ENCODE data around the gene PPP2R5D. TPM values are rescaled to one million over a fixed set of nuclear protein-coding genes. Genes with fewer than 3 reads are reported as not detected.

The PPP2R5D gene
- total and polyA plus RNA-seq, 2 of the 4 experiments (the other 2 are of a cell fraction) = 55.6 to 68.8 TPM

DNA sequence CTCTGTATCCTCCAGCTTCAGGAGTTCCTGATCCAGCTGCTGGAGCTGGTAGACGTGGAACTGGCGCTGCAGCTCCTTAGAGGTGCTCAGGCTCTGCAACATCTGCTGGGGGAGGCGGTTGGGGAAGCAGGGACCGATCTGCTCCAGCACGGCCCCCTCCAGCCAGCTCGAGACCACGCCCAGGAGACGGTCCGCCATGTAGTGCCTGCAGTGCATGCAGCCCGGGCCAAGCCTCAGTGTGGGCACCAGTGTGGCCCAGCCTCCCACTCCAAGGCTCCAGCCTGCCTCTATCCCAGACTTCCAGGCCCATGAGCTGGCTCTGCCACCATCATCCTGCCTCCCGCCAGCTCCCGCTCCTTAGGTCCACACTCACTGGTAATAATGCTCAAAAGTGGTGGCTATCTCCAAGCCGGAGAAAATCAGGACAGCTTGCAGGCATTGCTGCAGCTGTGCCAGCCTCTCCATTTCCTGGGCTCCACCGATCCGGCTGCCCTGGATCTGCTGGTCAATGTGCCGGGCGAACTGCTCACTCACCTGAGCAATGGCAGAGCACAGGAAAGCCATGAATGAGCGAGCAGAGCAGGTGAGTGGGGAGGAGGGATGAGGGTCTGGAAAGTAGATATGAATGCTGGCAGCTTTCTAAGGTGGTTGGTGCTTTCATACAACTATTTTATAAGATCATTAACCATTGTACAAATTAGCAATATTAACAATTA, 56.3 kb downstream of the PPP2R5D start:
- Histone ChIP-seq H2BK5ac (ENCODE audit: low read depth, low read length, poor library complexity, severe bottlenecking) (no peak overlapping the region), H2BK120ac (ENCODE audit: low read depth, low read length) (no peak overlapping the region), H4K5ac (ENCODE audit: low read depth, low read length) (no peak overlapping the region), H2BK20ac (ENCODE audit: low read depth, low read length) (no peak overlapping the region), H2AK5ac (ENCODE audit: low read depth, low read length) (no peak overlapping the region), H3K4ac (ENCODE audit: low read depth, low read length) (no peak overlapping the region), H2AK9ac (replicated peaks; ENCODE audit: low read depth, low read length, poor library complexity) (no peak overlapping the region), H3K27ac (ENCODE audit: insufficient read depth, low read length) (no peak overlapping the region), H3K79me1 (ENCODE audit: low read depth in 1 of 2, low read length in 2 of 2) (peaks cover 3 to 12% of the 10 kb centered on the region in 2 experiments; a peak in 1 of 4 replicates), H4K91ac (ENCODE audit: insufficient read depth, low read depth, low read length) (no peak overlapping the region), H3K4me3 (ENCODE audit: insufficient read depth, low read depth, low read length) (no peak overlapping the region), H3K36me3 (ENCODE audit: control insufficient read depth, insufficient read depth, low read length) (peaks cover 71% of the 10 kb centered on the region), H3K27me3 (ENCODE audit: control insufficient read depth, insufficient read depth, low read length) (no peaks in the 10 kb centered on the region), H3K4me1 (ENCODE audit: control insufficient read depth, insufficient read depth, low read length) (no peaks in the 10 kb centered on the region), H3K18ac (ENCODE audit: low read depth, low read length) (no peak overlapping the region), H4K20me1 (ENCODE audit: insufficient read depth, low read length) (0 out of 2 replicates have a peak, but pooled peaks cover 1% of the 10 kb centered on the region), H3K23ac (ENCODE audit: low read depth, low read length) (no peak overlapping the region), H3K4me2 (ENCODE audit: low read depth, low read length) (no peak overlapping the region), H3K9me3 (ENCODE audit: control insufficient read depth, insufficient read depth, low read length) (no peaks in the 10 kb centered on the region), H3K9ac (ENCODE audit: low read depth, low read length) (no peak overlapping the region), H3K9me1 (ENCODE audit: insufficient read depth, low read length) (no peaks in the 10 kb centered on the region), H3K14ac (replicated peaks; ENCODE audit: low read depth, low read length) (no peak overlapping the region), H2AFZ (replicated peaks; ENCODE audit: low read length, poor library complexity) (no peak overlapping the region), H2BK15ac (ENCODE audit: low read depth, low read length) (no peak overlapping the region), H4K8ac (ENCODE audit: low read depth in 2 of 2, low read length in 2 of 2) (no peak overlapping the region), H3K56ac (ENCODE audit: extremely low read depth, insufficient read depth, low read length) (no peak overlapping the region)
- ATAC-seq (ENCODE audit: low read depth) (no peak), DNase-seq (no peak)
- dilution Hi-C loops (cut with HindIII; ENCODE audit: low sequenced_read_pairs, unreplicated experiment) = no loop called here
- TF ChIP-seq ELK1 (IDR thresholded peaks at IDR 0.05; ENCODE audit: borderline replicate concordance, low read depth, low read length) (no peak), CTCF (conservative IDR thresholded peaks at IDR 0.05; ENCODE audit: low read depth, low read length) (no peak), FOS (IDR thresholded peaks at IDR 0.05; ENCODE audit: low read depth, low read length) (no peak), POLR2A (IDR thresholded peaks at IDR 0.05; ENCODE audit: low read depth, low read length) (no peak), CEBPB (IDR thresholded peaks at IDR 0.05; ENCODE audit: low read depth, low read length) (no peak)
- ChIA-PET POLR2A (ENCODE audit: unreplicated experiment) (interaction anchor here (0.6 kb wide), 1 partner anchor 358 kb away, joined by 18 read pairs; no protein-coding TSS in a partner anchor), CTCF (no interaction called here)
- intact Hi-C loops (cut with micrococcal nuclease) = no loop called here
- BruUV-seq (replicated peaks) = no TSS peak
- WGBS, 2 experiments (ENCODE audit: extremely low coverage in 2 of 2, insufficient read length in 1 of 2) = 100% methylated on average over 3 of the region's 18 CpGs; no CpG with 5 or more reads in 1 of the 2 experiments
- in situ Hi-C loops (cut with MboI; ENCODE audit: low sequenced_read_pairs) = no loop called here

All from IMR-90 (cell line).